ENCODE measurements around the gene CHRNA7.

Gene CHRNA7

DNA sequence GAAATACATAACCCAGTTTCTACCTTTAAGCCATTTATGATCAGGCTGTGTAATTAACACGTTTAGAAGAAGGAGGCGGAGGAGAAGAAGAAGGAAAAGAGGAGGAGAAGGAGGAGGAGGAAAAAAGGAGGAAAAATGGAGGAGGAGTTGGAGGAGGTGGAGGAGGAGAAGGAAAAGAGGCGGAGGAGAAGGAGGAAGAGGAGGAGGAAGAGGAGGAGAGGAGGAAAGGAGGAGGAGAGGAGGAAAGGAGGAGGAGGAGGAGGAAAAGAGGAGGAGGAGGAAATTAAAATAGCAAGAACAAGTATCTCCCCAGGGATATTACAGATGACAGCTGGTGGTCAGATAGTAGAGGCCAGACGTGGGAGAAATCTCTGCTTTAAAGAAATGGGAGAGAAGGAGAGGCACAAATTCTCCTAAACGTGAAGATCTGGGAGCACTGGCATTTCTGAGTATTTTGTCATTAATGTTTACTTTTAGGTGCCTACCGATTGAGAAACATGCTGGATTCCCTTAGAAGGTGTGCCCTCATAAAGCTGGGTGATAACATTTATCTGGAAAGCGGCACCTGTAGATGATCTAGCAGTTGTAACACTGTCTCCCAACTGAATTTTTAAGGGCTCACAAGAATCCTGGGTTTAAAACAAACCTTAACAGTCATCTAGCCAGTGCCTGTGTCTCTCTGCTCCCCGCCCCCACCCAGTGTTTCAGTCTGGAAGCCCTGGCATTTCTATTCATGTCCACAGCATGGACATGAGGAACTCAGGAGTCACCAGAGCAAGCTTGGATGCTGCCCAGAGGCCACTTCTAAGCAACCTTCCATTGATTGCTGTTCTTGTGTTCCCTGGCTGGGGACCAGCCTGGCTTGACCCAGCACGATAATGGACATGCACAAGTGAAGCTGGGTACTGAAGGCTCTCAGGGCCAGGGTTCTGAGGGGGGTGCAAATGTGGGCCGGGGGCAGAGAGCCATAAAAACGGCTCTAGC is 75.2 kb downstream of the CHRNA7 start:
- no peak for TF ChIP-seq EZH2 (IDR thresholded peaks at IDR 0.05; ENCODE audit: borderline replicate concordance, low read depth, low read length, severe bottlenecking)
- TF ChIP-seq, protein P1, sequence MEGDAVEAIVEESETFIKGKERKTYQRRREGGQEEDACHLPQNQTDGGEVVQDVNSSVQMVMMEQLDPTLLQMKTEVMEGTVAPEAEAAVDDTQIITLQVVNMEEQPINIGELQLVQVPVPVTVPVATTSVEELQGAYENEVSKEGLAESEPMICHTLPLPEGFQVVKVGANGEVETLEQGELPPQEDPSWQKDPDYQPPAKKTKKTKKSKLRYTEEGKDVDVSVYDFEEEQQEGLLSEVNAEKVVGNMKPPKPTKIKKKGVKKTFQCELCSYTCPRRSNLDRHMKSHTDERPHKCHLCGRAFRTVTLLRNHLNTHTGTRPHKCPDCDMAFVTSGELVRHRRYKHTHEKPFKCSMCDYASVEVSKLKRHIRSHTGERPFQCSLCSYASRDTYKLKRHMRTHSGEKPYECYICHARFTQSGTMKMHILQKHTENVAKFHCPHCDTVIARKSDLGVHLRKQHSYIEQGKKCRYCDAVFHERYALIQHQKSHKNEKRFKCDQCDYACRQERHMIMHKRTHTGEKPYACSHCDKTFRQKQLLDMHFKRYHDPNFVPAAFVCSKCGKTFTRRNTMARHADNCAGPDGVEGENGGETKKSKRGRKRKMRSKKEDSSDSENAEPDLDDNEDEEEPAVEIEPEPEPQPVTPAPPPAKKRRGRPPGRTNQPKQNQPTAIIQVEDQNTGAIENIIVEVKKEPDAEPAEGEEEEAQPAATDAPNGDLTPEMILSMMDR (IDR thresholded peaks at IDR 0.05; ENCODE audit: borderline replicate concordance, extremely low read depth, low read length, poor library complexity, severe bottlenecking), result no peak
- Histone ChIP-seq H3K4me2 (ENCODE audit: insufficient read depth, low read length) (no peak overlapping the region), H3K9ac (ENCODE audit: low read depth, low read length) (no peak overlapping the region), H3K36me3 (ENCODE audit: insufficient read depth, low read length) (no peaks in the 10 kb centered on the region), H3K79me2 (ENCODE audit: insufficient read depth, low read length) (no peaks in the 10 kb centered on the region), H2AFZ (ENCODE audit: low read depth, low read length) (no peak overlapping the region), H3K4me1 (ENCODE audit: insufficient read depth, low read length) (no peaks in the 10 kb centered on the region), H3K9me3 (ENCODE audit: insufficient read depth, low read length, severe bottlenecking) (no peaks in the 10 kb centered on the region), H3K4me3 (ENCODE audit: low read depth in 1 of 2, low read length in 2 of 2) (no peak overlapping the region), H4K20me1 (ENCODE audit: insufficient read depth, low read length) (no peaks in the 10 kb centered on the region; the same call in 1 of the 2 replicates), H3K27me3 (ENCODE audit: insufficient read depth, low read length, poor library complexity) (peaks cover 3% of the 10 kb centered on the region), H3K27ac (ENCODE audit: low read length) (no peak overlapping the region)
- ATAC-seq (ENCODE audit: insufficient read depth, low read depth), result no peak
- no peak for DNase-seq

DNA sequence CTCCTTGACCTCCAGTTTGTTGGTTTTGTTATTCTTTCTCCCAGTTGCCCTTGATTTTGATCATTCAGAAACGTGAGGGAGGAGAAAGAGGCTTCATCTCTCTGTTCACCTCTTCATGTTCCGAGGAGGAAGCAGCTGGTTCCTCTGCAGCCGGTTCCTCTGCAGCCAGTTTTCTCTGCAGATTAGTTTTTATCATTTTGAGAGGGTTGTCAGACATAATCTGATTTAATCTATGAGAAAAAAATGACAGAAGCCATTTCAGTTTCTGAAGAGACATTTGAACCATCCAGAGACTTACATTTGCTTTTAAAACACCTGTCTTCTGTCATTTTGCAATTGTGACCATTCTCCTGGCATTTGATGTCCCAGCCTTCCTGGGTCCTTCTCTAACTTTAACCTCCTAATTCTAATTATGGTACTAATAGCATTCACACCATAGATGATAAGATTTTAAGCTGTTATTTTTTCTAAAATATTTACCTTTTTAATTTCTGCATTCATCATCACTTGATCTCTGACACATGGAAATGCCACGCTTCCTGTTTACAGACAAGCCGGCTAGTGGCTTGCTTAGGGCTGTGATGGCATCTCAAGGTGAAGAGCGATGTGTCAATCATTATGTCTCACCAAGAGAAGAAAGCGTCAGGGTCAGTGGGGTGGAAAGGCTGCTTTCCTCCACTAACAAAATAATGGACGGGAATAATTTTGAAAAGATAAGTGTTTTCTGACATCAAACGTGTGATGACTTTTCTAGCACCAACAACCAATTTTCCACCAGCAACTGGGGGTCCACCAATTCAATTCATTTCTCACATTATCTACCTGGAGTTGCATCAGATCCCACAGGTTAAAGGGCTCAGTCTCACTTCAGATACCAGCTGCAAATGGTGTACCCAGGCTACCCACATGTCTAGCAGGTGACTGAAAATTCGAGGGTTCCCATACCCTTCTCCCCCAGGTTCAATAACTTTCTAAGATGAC is 76.4 kb downstream of the CHRNA7 start:
- no peak overlapping the region for H3K27ac ChIP-seq (ENCODE audit: low read length)
- H3K27me3 ChIP-seq (ENCODE audit: insufficient read depth, low read length, poor library complexity), result peaks cover 3% of the 10 kb centered on the region
- no peaks in the 10 kb centered on the region for H3K79me2 ChIP-seq (ENCODE audit: insufficient read depth, low read length)
- TF ChIP-seq, protein P1 (IDR thresholded peaks at IDR 0.05; ENCODE audit: borderline replicate concordance, extremely low read depth, low read length, poor library complexity, severe bottlenecking), result no peak
- TF ChIP-seq EZH2 (IDR thresholded peaks at IDR 0.05; ENCODE audit: borderline replicate concordance, low read depth, low read length, severe bottlenecking), result no peak
- no peaks in the 10 kb centered on the region for H3K36me3 ChIP-seq (ENCODE audit: insufficient read depth, low read length)
- H3K4me1 ChIP-seq (ENCODE audit: insufficient read depth, low read length), result no peaks in the 10 kb centered on the region
- no peak overlapping the region for H3K4me2 ChIP-seq (ENCODE audit: insufficient read depth, low read length)
- H3K4me3 ChIP-seq (ENCODE audit: low read depth in 1 of 2, low read length in 2 of 2), result no peak overlapping the region
- no peaks in the 10 kb centered on the region; the same call in 1 of the 2 replicates for H4K20me1 ChIP-seq (ENCODE audit: insufficient read depth, low read length)
- no peak overlapping the region for H3K9ac ChIP-seq (ENCODE audit: low read depth, low read length)
- no peak for ATAC-seq (ENCODE audit: insufficient read depth, low read depth)
- no peak for DNase-seq
- no peak overlapping the region for H2AFZ ChIP-seq (ENCODE audit: low read depth, low read length)
- H3K9me3 ChIP-seq (ENCODE audit: insufficient read depth, low read length, severe bottlenecking), result no peaks in the 10 kb centered on the region

DNA sequence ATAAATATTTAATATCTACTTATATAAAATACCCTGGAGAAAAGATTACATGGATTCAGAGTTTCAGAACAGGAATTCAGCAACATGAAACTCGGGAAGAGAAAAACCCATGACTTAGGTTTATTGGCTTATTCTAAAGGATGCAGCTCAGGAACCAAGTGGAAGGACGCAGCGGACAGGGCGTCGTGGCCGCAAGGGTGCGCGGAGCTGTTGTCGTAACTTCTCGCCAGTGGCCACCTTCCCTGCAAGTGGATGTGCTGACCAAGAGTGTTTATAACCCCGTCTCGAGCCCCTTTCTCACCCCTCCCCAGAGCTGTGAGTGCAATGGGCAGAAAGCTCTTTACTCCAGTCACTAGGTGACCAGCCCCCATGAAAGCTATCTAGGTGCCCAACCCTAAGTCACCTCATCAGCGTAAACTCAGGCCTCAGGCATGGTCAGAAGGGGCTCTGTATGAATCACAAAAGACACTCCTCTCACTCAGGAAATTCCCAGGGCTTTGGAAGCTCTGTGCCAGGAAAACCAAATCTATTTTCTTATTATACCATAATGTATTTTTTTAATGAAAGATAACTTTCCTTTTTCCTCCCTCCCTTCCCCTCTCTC is 77.3 kb downstream of the CHRNA7 start:
- no peak overlapping the region for H3K9ac ChIP-seq (ENCODE audit: low read depth, low read length)
- no peak overlapping the region for H3K4me3 ChIP-seq (ENCODE audit: low read depth in 1 of 2, low read length in 2 of 2)
- H3K79me2 ChIP-seq (ENCODE audit: insufficient read depth, low read length), result no peaks in the 10 kb centered on the region
- no peaks in the 10 kb centered on the region for H3K4me1 ChIP-seq (ENCODE audit: insufficient read depth, low read length)
- TF ChIP-seq, protein P1 (IDR thresholded peaks at IDR 0.05; ENCODE audit: borderline replicate concordance, extremely low read depth, low read length, poor library complexity, severe bottlenecking), result no peak
- no peak for TF ChIP-seq EZH2 (IDR thresholded peaks at IDR 0.05; ENCODE audit: borderline replicate concordance, low read depth, low read length, severe bottlenecking)
- H3K36me3 ChIP-seq (ENCODE audit: insufficient read depth, low read length), result no peaks in the 10 kb centered on the region
- no peak overlapping the region for H3K27ac ChIP-seq (ENCODE audit: low read length)
- ATAC-seq (ENCODE audit: insufficient read depth, low read depth) (no peak), DNase-seq (no peak)
- no peak overlapping the region for H2AFZ ChIP-seq (ENCODE audit: low read depth, low read length)
- H3K27me3 ChIP-seq (ENCODE audit: insufficient read depth, low read length, poor library complexity), result peaks cover 5% of the 10 kb centered on the region
- no peaks in the 10 kb centered on the region for H3K9me3 ChIP-seq (ENCODE audit: insufficient read depth, low read length, severe bottlenecking)
- no peaks in the 10 kb centered on the region; the same call in 1 of the 2 replicates for H4K20me1 ChIP-seq (ENCODE audit: insufficient read depth, low read length)
- H3K4me2 ChIP-seq (ENCODE audit: insufficient read depth, low read length), result no peak overlapping the region
